Activated T-helper 2 cell treated with anti-CD3 and anti-CD28 coated beads, Interferon-gamma antibody, Interleukin-2, Interleukin-4, amounts not matched to agents 10 μg/mL and 5 μg/mL and 100 μg/mL, durations not matched to agents 14 hours and 24 hours and 36 hours (primary cell): ENCODE results near the gene MLIP. TPM values are rescaled to one million over a fixed set of nuclear protein-coding genes. Genes with fewer than 3 reads are reported as not detected.

ENCODE experiments used
- DNase-seq: peaks from one replicate; pipeline ENCODE4 v3.0.0; 2021; ENCODE audit warnings: low spot score
- H3K27ac Mint-ChIP-seq: one replicate; pipeline ENCODE4 v1.8.0; 2021; ENCODE audit warnings: mixed read lengths
- H3K27me3 Mint-ChIP-seq: one replicate; pipeline ENCODE4 v1.8.0; 2021; ENCODE audit warnings: low read depth, mixed read lengths
- H3K36me3 Mint-ChIP-seq: one replicate; pipeline ENCODE4 v1.8.0; 2021; ENCODE audit warnings: low read depth, mixed read lengths
- H3K4me1 Mint-ChIP-seq: one replicate; pipeline ENCODE4 v1.8.0; 2021; ENCODE audit warnings: low read depth, mixed read lengths
- H3K4me3 Mint-ChIP-seq: one replicate; pipeline ENCODE4 v1.8.0; 2021; ENCODE audit warnings: low read depth, mild to moderate bottlenecking, moderate library complexity, mixed read lengths
- H3K9me3 Mint-ChIP-seq: one replicate; pipeline ENCODE4 v1.8.0; 2021; ENCODE audit warnings: mixed read lengths
- intact Hi-C: fragments of 100-400 bp; cut with micrococcal nuclease; formaldehyde crosslinking; loops from one replicate; pipeline ENCODE4 v1.15.1; 2023
- total RNA-seq: library from RNA; stranded (reverse); gene quantifications from 2 replicates; pipeline ENCODE4 v1.2.3, GENCODE V29; 2022

The MLIP gene
- total RNA-seq, 1 donor from 2014 or later = not detected

DNA sequence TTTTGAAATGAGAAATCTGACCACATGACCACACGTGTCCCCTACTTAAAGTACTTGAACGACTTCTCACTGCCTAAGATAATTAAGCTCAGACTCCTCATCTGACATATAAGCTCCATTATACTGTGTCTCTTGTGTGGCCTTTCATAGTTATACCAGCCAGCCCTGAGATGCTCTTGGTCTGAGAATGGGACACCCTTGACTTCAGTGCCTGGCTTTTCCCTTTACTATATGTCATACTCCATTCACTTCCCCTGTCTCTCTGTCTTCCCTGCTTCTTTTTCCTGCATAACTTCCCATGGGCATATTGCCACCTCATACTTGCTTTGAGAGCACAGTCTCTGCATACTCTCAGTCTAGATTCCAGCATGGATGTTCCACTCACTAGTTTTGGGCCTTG is 143.6 kb downstream of the MLIP start:
- Mint-ChIP-seq H3K4me3 (no peak overlapping the region), H3K4me1 (no peaks in the 10 kb centered on the region), H3K27ac (no peak overlapping the region), H3K27me3 (no peaks in the 10 kb centered on the region), H3K36me3 (no peaks in the 10 kb centered on the region), H3K9me3 (no peaks in the 10 kb centered on the region)
- intact Hi-C loops = no loop called here
- no peak for DNase-seq

DNA sequence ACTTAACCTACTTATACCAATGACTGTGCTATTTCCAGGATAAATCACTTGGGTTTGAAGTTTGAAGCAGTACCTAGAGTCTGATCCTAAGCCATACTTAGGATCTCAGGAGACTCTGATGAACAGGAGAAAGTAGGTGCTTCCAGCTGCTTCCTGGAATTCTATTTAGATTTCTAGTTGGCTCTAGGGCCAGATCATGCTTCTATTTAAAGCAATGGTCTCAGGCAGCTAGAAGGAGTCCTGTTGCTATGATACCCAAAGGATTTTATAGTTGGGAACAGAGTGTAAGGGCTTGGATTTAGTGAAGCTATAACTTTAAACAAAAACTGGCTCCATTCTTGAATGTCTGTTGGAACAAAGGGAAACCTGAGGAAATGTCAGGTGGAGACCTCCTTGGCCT is 144.6 kb downstream of the MLIP start:
- Mint-ChIP-seq H3K27me3 (no peaks in the 10 kb centered on the region), H3K4me3 (no peak overlapping the region), H3K36me3 (no peaks in the 10 kb centered on the region), H3K9me3 (no peaks in the 10 kb centered on the region), H3K27ac (no peak overlapping the region), H3K4me1 (no peaks in the 10 kb centered on the region)
- intact Hi-C loops = no loop called here
- no peak for DNase-seq

DNA sequence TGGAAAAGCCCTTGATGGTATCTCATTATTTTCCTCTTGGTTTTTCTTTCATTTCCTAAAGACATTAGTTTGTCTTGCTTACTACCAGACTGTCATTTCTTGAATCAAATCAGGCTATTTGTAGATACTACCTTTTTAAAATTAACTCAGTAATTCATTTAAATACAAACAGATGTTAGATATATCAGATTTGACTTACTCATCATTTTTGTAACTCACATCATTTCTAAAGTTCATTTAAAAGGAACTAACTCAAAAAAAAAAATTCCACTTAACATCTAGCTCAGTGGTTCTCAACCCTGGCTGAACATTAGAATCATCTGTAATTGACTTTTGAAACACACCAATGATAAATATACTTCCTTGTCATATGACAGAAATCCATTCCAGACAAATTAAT is 148.8 kb downstream of the MLIP start:
- intact Hi-C loops = no loop called here
- no peaks in the 10 kb centered on the region for H3K36me3 Mint-ChIP-seq
- no peak overlapping the region for H3K4me3 Mint-ChIP-seq
- H3K9me3 Mint-ChIP-seq = no peaks in the 10 kb centered on the region
- no peak overlapping the region for H3K27ac Mint-ChIP-seq
- DNase-seq = no peak
- no peaks in the 10 kb centered on the region for H3K4me1 Mint-ChIP-seq
- no peaks in the 10 kb centered on the region for H3K27me3 Mint-ChIP-seq

DNA sequence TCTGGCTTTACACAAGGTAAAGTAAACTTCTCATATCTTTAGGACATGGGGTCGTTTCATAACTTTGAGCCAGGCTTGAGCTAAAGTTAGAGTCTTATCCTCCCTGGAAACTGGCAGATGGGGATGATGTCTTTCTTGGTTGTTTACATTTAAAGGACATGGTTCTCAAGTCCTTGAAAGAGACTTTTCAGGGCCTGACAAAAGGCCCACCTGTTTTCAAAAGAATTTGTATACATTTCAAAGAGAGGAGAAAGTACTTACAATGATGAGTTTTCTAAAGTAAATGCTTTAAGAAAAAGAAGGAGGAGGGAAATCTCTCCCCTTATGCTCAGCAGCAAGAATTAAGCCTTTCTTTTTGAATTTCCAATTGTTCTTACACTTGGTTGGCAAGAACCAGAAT is 151.3 kb downstream of the MLIP start:
- no peaks in the 10 kb centered on the region for H3K4me1 Mint-ChIP-seq
- H3K4me3 Mint-ChIP-seq = no peak overlapping the region
- DNase-seq = no peak
- H3K27ac Mint-ChIP-seq = no peak overlapping the region
- intact Hi-C loops = no loop called here
- no peaks in the 10 kb centered on the region for H3K27me3 Mint-ChIP-seq
- no peaks in the 10 kb centered on the region for H3K9me3 Mint-ChIP-seq
- no peaks in the 10 kb centered on the region for H3K36me3 Mint-ChIP-seq

DNA sequence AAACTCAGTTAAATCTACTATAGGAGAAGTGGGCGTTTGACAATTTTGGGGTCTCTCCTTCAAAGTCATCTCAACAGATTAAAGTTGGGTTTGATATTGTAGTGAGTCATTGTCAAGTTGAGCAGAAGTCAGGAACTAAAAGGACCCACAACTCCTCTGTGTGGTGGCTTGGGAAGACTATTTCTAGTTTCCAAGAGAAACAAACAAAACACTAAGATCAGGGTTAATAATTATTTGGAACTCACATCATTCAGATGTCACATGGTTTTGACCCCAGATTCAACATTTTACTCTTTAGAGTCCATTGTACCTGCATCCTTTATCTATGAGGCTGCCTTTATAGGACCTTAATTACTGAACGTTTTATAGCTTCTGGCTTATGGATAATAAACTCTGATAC is 151.7 kb downstream of the MLIP start:
- Mint-ChIP-seq H3K4me3 (no peak overlapping the region), H3K36me3 (no peaks in the 10 kb centered on the region), H3K27me3 (no peaks in the 10 kb centered on the region), H3K9me3 (no peaks in the 10 kb centered on the region), H3K27ac (no peak overlapping the region), H3K4me1 (no peaks in the 10 kb centered on the region)
- no peak for DNase-seq
- intact Hi-C loops = no loop called here

DNA sequence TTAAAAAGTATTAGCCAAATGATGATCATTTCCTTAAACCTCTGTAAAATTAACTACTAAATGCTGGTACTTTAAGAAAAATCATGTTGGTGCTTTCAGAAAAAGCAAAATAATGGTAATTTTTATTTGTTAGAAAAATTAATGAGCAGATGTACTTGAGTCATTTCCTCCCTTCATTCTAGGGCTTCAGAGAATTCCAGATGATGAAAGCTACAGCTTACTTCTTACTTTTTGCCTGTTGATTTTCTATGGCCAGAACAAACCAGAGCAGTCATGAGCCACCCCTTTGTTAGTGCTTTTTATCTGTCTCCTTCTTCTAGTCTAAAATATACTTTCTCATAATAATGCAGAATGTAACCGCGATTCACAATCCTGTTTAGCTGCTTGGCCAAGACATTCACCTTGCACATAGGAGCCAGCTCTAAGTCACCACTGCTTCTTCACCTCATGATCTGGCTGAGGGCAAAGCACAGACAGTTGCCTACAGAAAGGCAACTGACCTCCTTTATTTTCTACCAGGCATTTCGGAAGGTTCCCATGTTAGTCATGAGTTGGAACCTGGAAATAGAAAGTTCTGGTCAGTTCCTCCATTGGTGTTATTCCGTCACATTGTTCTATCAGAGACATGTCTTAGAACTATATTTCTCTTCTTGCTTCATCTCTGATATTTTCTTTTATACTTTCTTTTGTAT is 153.5 kb downstream of the MLIP start:
- no peaks in the 10 kb centered on the region for H3K36me3 Mint-ChIP-seq
- intact Hi-C loops = no loop called here

DNA sequence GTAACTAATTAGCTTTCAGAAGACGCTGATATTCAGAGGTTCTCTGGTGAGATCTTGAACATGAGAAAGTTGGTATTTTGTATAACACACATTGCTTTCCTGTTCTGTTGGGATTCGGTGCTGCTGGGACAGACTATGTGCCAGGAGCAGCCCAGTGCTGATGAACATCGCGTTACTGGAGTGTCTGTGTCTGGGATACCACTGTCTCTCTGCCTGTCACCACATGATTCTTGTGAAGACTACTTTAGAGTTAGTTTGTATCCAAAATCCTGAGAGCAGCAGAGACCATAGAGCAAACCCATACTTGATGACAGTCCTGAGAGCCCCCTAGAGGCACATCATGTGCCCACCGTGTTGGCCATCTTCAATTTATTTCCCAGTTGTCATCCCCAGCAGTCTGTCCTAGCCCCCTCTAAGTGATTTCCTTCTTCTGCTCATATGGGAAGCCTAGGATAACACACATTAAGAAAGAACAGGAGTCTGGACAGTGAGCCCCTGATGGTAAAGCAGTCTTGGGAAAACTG is 155.2 kb downstream of the MLIP start:
- Mint-ChIP-seq H3K9me3 (no peaks in the 10 kb centered on the region), H3K4me1 (no peaks in the 10 kb centered on the region), H3K36me3 (no peaks in the 10 kb centered on the region), H3K27me3 (no peaks in the 10 kb centered on the region), H3K27ac (no peak overlapping the region), H3K4me3 (no peak overlapping the region)
- intact Hi-C loops = no loop called here
- DNase-seq = no peak

More for the DNA sequence above, 153.5 kb downstream of the MLIP start:
- Mint-ChIP-seq H3K27ac (no peak overlapping the region), H3K9me3 (no peaks in the 10 kb centered on the region), H3K4me3 (no peak overlapping the region), H3K4me1 (no peaks in the 10 kb centered on the region), H3K27me3 (no peaks in the 10 kb centered on the region)
- no peak for DNase-seq

DNA sequence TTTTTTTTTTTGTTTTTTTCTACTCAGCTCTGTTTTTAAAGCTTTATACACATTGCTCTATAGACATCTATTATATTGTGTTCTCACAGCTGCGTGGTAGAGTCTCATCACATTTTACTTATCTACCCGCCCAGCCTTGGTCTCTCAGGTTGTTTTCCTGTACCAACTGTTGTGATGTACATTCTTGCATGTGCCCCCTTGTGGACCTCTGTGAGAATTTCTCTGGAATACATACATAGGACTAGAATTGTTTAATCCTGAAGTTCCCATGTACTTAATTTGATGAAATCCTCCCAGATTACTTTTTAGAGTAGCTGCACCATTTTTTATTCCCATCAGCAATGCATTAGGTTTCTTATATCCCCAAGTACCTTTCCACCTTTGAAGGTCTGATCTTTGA is 156.6 kb downstream of the MLIP start:
- no peaks in the 10 kb centered on the region for H3K27me3 Mint-ChIP-seq
- intact Hi-C loops = no loop called here
- no peak overlapping the region for H3K4me3 Mint-ChIP-seq
- DNase-seq = no peak
- H3K36me3 Mint-ChIP-seq = no peaks in the 10 kb centered on the region
- no peaks in the 10 kb centered on the region for H3K9me3 Mint-ChIP-seq
- H3K27ac Mint-ChIP-seq = no peak overlapping the region
- H3K4me1 Mint-ChIP-seq = no peaks in the 10 kb centered on the region

DNA sequence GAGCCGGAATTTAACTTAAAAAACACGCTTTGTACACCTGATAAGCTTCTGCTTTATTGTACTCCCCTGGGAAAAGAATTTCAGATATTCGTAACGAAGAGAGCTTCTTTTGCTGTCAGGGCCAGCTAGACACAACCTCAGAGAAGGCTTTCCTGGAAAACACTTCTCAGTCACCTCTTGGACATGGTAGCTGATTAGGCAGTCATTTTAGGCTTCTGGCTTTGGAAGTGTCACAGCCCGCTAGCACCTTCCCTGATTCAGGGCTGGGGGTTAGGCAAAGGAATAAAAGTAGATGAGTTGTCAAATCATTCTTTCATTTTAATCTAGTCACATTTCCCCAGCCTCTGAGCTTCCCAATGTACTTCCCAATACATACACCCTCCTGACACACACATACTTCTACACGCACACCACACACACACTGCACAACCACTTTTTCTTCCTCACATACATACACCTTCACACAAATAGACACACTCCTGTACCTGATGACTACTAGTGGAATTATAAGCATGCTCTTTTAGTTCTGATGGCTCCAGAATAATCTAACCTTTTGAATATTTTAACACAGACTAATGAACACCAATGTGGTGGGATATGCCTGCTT is 162.1 kb downstream of the MLIP start:
- DNase-seq = no peak
- intact Hi-C loops = no loop called here
- no peaks in the 10 kb centered on the region for H3K36me3 Mint-ChIP-seq
- H3K4me1 Mint-ChIP-seq = no peaks in the 10 kb centered on the region
- H3K27ac Mint-ChIP-seq = no peak overlapping the region
- H3K9me3 Mint-ChIP-seq = peaks cover 8% of the 10 kb centered on the region
- H3K4me3 Mint-ChIP-seq = no peak overlapping the region
- H3K27me3 Mint-ChIP-seq = no peaks in the 10 kb centered on the region

DNA sequence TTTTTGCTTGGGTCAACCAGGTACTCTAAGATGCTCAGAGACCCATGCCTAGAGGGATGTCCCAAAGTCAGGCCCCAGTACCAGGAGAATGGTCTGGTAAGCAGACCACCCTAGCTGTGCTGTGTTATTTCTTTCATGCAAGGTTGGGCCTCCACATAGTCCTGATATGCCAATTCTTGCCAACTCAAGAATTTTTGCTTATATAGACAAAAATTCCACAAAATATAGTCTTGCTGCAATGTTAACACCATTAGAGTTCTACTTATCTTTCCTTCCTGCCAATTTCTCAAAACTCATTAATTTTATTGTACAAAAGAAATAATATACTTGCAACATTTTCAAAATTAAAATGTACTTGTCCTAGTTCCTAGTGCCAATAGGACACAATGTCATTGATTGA is 163.1 kb downstream of the MLIP start:
- no peak overlapping the region for H3K27ac Mint-ChIP-seq
- intact Hi-C loops = no loop called here
- H3K4me3 Mint-ChIP-seq = no peak overlapping the region
- peaks cover 8% of the 10 kb centered on the region for H3K9me3 Mint-ChIP-seq
- H3K36me3 Mint-ChIP-seq = no peaks in the 10 kb centered on the region
- no peak for DNase-seq
- no peaks in the 10 kb centered on the region for H3K27me3 Mint-ChIP-seq
- no peaks in the 10 kb centered on the region for H3K4me1 Mint-ChIP-seq

DNA sequence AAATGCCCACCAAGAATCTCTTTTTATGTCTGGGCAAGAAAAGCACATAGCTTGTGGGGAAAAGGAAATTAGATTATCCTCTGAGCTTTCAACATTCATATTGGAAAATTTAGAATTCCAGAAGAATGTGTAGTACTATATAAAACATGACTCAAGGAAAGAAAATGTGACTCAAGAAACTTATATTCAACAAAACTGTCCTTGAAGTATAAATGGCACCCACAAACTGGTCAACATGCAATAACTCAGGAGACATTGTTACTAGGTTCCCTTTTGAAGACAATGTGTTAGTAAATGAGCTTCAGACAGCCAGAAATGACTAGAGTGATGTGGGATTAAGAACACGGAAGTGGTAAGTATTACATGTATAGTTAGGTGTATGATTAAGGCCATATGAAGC is 170.9 kb downstream of the MLIP start:
- H3K36me3 Mint-ChIP-seq = no peaks in the 10 kb centered on the region
- no peak for DNase-seq
- no peak overlapping the region for H3K27ac Mint-ChIP-seq
- intact Hi-C loops = no loop called here
- H3K4me3 Mint-ChIP-seq = no peak overlapping the region
- H3K9me3 Mint-ChIP-seq = peaks cover 6% of the 10 kb centered on the region
- no peaks in the 10 kb centered on the region for H3K27me3 Mint-ChIP-seq
- H3K4me1 Mint-ChIP-seq = no peaks in the 10 kb centered on the region

DNA sequence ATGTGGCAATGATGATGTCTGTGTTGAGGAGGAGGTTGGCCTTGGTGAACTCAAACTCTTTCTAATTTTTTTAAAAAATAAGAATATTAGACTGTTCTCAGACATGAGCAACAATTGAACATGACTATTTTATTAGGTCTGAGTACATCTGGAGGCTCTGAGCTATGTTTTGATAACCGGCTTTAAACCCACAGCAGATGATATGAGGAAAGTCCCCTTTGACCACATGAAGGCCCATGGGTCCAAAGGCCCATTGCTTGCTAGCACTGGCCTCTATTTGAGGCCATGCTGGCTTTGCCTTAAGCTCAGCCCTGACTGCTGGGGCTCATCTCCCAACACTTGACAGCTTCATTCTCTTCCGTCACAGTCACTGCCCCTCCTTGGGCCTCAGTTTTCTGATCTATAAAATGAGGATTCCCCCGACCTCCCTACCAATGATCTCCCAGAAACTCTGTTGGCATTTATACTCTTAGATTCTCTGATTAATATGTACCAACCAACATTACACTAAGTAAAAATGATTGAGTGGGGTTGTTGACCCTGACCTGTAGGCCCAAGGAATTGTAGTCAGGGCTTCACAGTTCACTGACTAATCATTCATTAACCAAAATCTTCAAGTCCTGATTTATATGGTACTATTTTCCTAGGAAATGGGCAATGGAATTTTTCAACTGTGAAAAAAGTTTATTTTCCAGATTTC is 173.1 kb downstream of the MLIP start:
- DNase-seq = no peak
- no peaks in the 10 kb centered on the region for H3K27me3 Mint-ChIP-seq
- no peaks in the 10 kb centered on the region for H3K4me1 Mint-ChIP-seq
- intact Hi-C loops = no loop called here
- H3K9me3 Mint-ChIP-seq = no peaks in the 10 kb centered on the region
- H3K4me3 Mint-ChIP-seq = no peak overlapping the region
- no peak overlapping the region for H3K27ac Mint-ChIP-seq
- H3K36me3 Mint-ChIP-seq = no peaks in the 10 kb centered on the region

DNA sequence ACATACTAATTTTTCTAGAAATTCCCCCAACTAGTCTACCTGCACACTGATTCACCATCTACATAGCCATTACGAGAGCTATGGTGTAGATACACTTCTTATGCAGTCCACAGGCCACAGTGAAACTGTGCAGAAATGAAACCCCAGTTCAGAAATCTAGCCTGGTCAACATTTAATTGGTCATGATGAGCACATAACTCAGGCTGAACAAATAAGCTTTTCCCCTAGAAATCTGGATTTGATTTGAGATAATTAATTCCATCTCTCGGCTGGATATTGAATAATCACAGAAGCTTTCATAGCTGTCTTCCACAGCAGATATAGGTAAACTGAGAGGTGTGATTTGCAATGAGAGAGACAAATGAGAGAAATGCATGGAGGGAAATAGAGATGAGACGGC is 174.4 kb downstream of the MLIP start:
- no peaks in the 10 kb centered on the region for H3K9me3 Mint-ChIP-seq
- H3K27me3 Mint-ChIP-seq = no peaks in the 10 kb centered on the region
- H3K4me3 Mint-ChIP-seq = no peak overlapping the region
- H3K36me3 Mint-ChIP-seq = no peaks in the 10 kb centered on the region
- no peak overlapping the region for H3K27ac Mint-ChIP-seq
- H3K4me1 Mint-ChIP-seq = no peaks in the 10 kb centered on the region
- no peak for DNase-seq
- intact Hi-C loops = no loop called here
